Ishikawa (cell line): ENCODE measurements around the gene TBC1D1.

Experiments
- CEBPB ChIP-seq: IDR thresholded peaks from 2 replicates; pipeline ENCODE4 v1.6.1; 2012
- CREB1 ChIP-seq: IDR thresholded peaks from 2 replicates; pipeline ENCODE4 v1.6.1; 2012; ENCODE audit warnings: low read depth
- EGR1 ChIP-seq: IDR thresholded peaks from 2 replicates; pipeline ENCODE4 v1.6.1; 2012
- EP300 ChIP-seq: IDR thresholded peaks from 2 replicates; pipeline ENCODE4 v1.6.1; 2012; ENCODE audit warnings: borderline replicate concordance
- FOXM1 ChIP-seq: IDR thresholded peaks from 2 replicates; pipeline ENCODE4 v1.6.1; 2012; ENCODE audit warnings: low read depth, borderline replicate concordance
- NFIC ChIP-seq: IDR thresholded peaks from 2 replicates; pipeline ENCODE4 v1.6.1; 2012
- RAD21 ChIP-seq: IDR thresholded peaks from 2 replicates; pipeline ENCODE4 v1.6.1; 2012; ENCODE audit warnings: low read depth
- REST ChIP-seq: IDR thresholded peaks from 2 replicates; pipeline ENCODE4 v1.6.1; 2012; ENCODE audit warnings: low read depth, mild to moderate bottlenecking
- TAF1 ChIP-seq: IDR thresholded peaks from 2 replicates; pipeline ENCODE4 v1.6.1; 2012; ENCODE audit warnings: low read depth, mild to moderate bottlenecking
- TCF12 ChIP-seq: IDR thresholded peaks from 2 replicates; pipeline ENCODE4 v1.6.1; 2012; ENCODE audit warnings: low read depth
- TEAD4 ChIP-seq: IDR thresholded peaks from 2 replicates; pipeline ENCODE4 v1.6.1; 2012
- USF1 ChIP-seq: IDR thresholded peaks from 2 replicates; pipeline ENCODE4 v1.6.1; 2012
- YY1 ChIP-seq: IDR thresholded peaks from 2 replicates; pipeline ENCODE4 v1.6.1; 2012; ENCODE audit warnings: low read depth
- ZBTB7A ChIP-seq: IDR thresholded peaks from 2 replicates; pipeline ENCODE4 v1.6.1; 2012; ENCODE audit warnings: low read depth
- TF ChIP-seq, protein P1 (sequence below): IDR thresholded peaks from 2 replicates; pipeline ENCODE4 v1.6.1; 2012

TBC1D1 gene

GRCh38 chr4:37946503-37947179, 55.8 kb downstream of the TBC1D1 start:
- TF ChIP-seq CREB1 (no peak), TEAD4 (no peak), EP300 (no peak), EGR1 (no peak), CEBPB (no peak), FOXM1 (no peak), RAD21 (no peak), TCF12 (no peak), TAF1 (no peak), YY1 (no peak), NFIC (no peak), USF1 (no peak), REST (no peak)
- TF ChIP-seq, protein P1, sequence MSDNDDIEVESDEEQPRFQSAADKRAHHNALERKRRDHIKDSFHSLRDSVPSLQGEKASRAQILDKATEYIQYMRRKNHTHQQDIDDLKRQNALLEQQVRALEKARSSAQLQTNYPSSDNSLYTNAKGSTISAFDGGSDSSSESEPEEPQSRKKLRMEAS, result no peak

DNA sequence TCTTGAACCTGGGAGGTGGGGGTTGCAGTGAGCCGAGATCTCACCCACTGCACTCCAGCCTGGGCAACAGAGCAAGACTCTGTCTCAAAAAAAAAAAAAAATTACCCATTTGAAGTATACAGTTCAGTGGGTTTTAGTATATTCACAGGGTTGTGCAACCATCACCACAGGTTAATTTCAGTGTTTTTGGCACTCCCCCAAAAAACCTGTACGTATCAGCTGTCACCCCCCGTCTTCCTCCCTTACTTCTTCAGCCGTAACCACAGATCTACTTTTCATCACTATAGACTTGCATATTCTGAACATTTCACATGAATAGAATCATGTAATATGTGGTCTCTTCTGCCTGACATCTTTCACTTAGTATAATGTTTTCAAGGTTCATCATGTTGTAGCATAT, 57.7 kb downstream of the TBC1D1 start:
- TF ChIP-seq CEBPB (peak; percentile 66; the same call in 1 of the 2 replicates), USF1 (no peak), NFIC (peak; percentile 27; the same call in 1 of the 2 replicates), TCF12 (no peak), RAD21 (no peak), TAF1 (no peak), EP300 (no peak), YY1 (no peak), CREB1 (no peak)

GRCh38 chr4:37949636-37950426, 58.9 kb downstream of the TBC1D1 start:
- TF ChIP-seq NFIC (peak; percentile 38; the same call in 1 of the 2 replicates), TCF12 (no peak), EGR1 (no peak)

GRCh38 chr4:37951461-37952352, 60.8 kb downstream of the TBC1D1 start:
- TF ChIP-seq, protein P1, result no peak

GRCh38 chr4:37953156-37953555, 62.3 kb downstream of the TBC1D1 start:
- TF ChIP-seq ZBTB7A, result no peak
- TF ChIP-seq YY1, result no peak
- TF ChIP-seq TAF1, result no peak
- TF ChIP-seq CREB1, result no peak
- TF ChIP-seq EGR1, result no peak
- no peak for TF ChIP-seq EP300
- TF ChIP-seq, protein P1, result no peak
- TF ChIP-seq TEAD4, result no peak
- no peak for TF ChIP-seq REST
- TF ChIP-seq USF1, result no peak
- TF ChIP-seq FOXM1, result no peak
- no peak for TF ChIP-seq RAD21
- TF ChIP-seq CEBPB, result no peak
- no peak for TF ChIP-seq TCF12
- no peak for TF ChIP-seq NFIC
